H7 (cell line): ENCODE data around the gene SND1. TPM values are rescaled to one million over a fixed set of nuclear protein-coding genes. Genes with fewer than 3 reads are reported as not detected.
A peak's percentile ranks its signal among the peaks of the same experiment; 100 is the strongest.

ENCODE experiments used
- DNase-seq: peaks from one replicate; pipeline ENCODE4 v3.0.0; 2012
- H3K27me3 ChIP-seq: 2 replicates; pipeline ENCODE4 v1.6.0; 2011; ENCODE audit warnings: mild to moderate bottlenecking, low read length; ENCODE audit not compliant: control insufficient read depth, insufficient read depth
- H3K36me3 ChIP-seq: replicated peaks from 2 replicates; pipeline ENCODE4 v1.5.1; 2011; ENCODE audit warnings: low read length; ENCODE audit not compliant: control insufficient read depth, insufficient read depth
- H3K4me3 ChIP-seq: 2 replicates; pipeline ENCODE4 v1.5.1; 2011; ENCODE audit warnings: low read depth, mild to moderate bottlenecking, control low read depth, low read length, moderate library complexity; ENCODE audit not compliant: insufficient read depth
- total RNA-seq: library from RNA; depleted of rRNA; stranded (reverse); fragments of >200 nt; shearing (Covaris generic); gene quantifications from 2 replicates; pipeline ENCODE4 v1.2.3, GENCODE V29; 2014; rRNA removed

Gene SND1
- 196 and 205 TPM in 2 replicates for total RNA-seq

DNA sequence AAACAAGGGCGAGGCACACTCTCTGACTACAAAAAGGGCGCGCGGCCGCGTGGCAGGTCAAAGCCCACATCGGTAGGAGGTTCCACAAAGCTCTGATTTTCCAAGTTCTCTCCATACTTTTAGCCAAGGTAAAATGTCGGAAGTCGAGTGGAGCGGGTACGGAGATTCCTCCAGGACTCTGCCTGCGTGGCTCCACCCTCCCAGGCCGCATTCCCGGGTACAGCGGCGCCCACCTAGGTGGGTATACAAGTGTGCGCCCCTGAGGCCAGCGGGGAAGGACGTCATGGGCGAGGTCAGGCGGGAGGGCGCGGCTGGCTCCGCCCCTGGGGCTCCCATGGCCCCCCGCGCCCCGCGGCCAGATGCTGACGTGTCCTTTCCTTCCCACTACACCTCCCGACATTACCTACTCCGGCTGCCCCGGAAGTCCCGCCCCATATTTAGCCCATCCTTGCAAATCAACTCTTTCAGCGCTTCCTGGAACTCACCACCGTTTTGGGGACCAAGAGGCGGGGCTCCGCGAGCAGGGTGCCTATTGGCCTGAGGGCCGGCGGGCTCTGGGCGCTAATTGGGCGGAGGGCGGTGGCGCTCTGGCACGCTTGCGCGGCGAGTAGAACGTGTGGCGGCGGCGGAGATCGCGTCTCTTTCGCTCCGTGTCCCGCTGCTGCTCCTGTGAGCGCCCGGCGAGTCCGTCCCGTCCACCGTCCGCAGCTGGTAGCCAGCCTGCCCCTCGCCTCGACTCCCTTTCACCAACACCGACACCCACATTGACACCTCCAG is at the start of gene SND1:
SND1 (plus strand) TSS at position 639 of the 777 bp plus-strand sequence. CDS start 180 bp downstream, outside the sequence.
- Histone ChIP-seq H3K4me3 (peak within 1 kb of the TSS; percentile 92), H3K27me3 (no peaks in the 10 kb centered on the region), H3K36me3 (no peaks in the 10 kb centered on the region; the same call in 1 of the 2 replicates)
- DNase-seq, result peak; percentile 98

DNA sequence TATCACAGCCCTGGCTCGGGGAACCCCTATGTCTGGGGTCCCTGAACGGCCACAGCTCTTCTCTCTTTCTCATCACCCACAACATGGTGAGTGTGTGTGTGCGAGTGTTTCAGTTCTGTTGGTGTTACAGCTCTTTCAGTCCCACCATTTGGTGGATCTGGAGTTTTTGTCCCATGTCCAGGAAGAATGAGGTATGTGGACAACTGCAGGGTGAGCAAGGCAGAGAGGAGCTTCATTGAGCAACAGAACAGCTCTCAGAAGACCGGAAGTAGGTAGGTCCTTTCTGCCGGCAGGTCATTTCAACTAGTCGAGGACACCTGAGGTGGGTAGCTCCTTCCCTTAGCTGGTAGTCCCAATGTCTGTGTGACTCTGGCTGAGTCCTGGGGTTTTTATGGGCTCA is 43.5 kb upstream of the SND1 start:
- no peak overlapping the region for H3K4me3 ChIP-seq

DNA sequence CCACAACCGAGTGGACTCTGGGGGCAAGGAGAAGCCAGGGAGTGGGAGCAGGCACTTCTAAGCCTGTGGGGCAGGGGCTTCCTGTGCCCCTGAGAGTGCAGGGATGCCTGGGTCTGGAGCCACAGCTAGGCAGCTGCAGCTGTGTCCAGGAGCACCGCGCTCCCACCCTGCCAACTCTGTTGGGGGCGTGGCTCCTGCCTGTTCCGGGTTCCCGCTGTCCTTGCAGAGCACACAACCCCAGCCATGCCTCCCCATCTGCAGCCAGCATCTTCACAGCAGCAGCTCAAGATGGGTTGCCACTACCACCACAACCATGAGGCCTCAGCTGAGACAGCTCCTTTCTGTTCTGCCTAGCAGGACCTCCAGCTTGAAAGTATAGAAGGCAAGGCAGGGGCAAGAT is 42.7 kb upstream of the SND1 start:
- DNase-seq, result peak; percentile 9
- peaks cover 2% of the 10 kb centered on the region; the same call in 1 of the 2 replicates for H3K27me3 ChIP-seq
- H3K4me3 ChIP-seq, result no peak overlapping the region
- H3K36me3 ChIP-seq, result no peaks in the 10 kb centered on the region

More for the DNA sequence above, 43.5 kb upstream of the SND1 start:
- no peak for DNase-seq
- no peaks in the 10 kb centered on the region for H3K36me3 ChIP-seq
- H3K27me3 ChIP-seq, result peaks cover under 1% of the 10 kb centered on the region; the same call in 1 of the 2 replicates

DNA sequence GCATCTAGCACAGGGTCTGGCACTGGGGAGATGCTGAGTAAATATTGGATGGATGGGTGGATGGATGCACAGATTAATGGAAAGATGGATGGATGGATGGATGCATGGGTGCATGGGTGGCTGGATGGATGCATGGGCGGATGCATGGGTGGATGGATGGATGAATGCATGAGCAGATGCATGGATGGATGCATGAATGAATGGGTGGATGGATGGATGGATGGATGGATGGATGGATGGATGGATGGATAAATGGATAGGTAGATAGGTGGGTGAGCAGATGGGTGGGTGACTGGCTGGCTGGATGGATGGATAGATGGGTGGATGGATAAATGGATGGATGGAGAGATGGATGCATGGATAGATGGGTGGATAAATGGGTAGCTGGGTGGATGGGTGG is 39.7 kb upstream of the SND1 start:
- Histone ChIP-seq H3K4me3 (no peak overlapping the region), H3K36me3 (no peaks in the 10 kb centered on the region), H3K27me3 (peaks cover 12% of the 10 kb centered on the region)
- no peak for DNase-seq

DNA sequence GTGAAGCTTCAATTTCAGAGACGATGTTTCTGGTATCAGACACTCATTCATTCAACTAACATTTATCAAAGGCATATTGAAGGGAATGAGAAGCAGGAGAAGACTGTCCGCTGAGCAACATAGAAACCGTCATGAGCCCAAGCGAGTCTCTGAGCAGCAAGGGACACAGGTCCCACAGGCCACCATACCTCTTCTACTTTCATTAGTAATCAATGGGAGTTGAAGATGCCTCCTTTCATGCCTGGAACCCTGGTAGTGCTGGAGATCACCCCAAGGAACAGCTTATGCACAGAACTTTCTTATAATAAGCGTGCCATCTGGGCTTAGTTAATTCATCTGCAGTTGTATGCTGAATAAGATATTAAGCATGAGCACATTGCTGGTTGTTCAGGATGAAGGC is 35.3 kb upstream of the SND1 start:
- Histone ChIP-seq H3K36me3 (no peaks in the 10 kb centered on the region), H3K4me3 (no peak overlapping the region), H3K27me3 (peaks cover 48% of the 10 kb centered on the region)
- DNase-seq, result no peak

DNA sequence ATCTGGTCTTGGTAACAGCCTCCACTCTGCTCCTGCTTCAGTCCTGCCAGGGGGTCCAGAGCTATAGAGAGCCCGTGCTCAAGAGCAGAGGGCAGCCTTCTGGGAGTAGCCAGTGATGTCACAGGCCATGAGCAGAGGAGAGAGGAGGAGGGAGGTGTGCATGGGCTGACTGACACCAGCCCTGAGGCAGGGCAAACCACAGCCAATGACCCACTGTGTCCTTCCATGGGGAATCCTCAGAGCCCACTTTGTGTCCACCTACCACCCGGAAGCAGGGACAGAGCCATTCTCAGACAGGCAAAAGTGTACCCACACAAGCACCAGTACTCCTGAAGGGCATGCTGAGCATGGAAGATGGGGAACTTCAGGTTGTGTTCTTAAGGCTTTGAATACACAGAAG is 34.0 kb upstream of the SND1 start, which contains the start of gene PAX4:
PAX4 (minus strand) TSS at position 101 of the 400 bp plus-strand sequence. CDS start 2,214 bp downstream, outside the sequence.
- Histone ChIP-seq H3K36me3 (no peaks in the 10 kb centered on the region), H3K27me3 (peaks cover 48% of the 10 kb centered on the region), H3K4me3 (no peak within 1 kb of the TSS)
- DNase-seq, result no peak

DNA sequence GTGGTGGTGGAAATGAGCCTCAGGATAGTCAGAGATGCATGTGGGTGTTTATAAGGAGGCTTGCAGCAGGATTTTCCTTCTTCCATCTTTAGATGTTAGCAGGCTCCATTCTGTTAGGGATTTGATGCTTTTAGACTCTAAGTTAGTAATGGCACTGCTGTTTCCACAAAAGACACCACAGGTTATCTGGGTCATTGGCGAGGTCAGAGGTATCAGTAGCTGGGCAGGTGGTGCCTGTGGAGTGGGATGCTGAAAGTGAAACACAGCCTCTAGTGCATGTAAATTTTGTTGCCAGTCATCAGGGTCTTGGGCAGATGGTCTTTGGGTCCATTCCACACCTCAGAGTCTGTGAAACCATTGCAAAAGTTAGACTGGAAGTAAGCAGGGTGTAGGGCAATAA is 33.2 kb upstream of the SND1 start:
- no peak for DNase-seq
- no peak overlapping the region for H3K4me3 ChIP-seq
- peaks cover 46% of the 10 kb centered on the region for H3K27me3 ChIP-seq

DNA sequence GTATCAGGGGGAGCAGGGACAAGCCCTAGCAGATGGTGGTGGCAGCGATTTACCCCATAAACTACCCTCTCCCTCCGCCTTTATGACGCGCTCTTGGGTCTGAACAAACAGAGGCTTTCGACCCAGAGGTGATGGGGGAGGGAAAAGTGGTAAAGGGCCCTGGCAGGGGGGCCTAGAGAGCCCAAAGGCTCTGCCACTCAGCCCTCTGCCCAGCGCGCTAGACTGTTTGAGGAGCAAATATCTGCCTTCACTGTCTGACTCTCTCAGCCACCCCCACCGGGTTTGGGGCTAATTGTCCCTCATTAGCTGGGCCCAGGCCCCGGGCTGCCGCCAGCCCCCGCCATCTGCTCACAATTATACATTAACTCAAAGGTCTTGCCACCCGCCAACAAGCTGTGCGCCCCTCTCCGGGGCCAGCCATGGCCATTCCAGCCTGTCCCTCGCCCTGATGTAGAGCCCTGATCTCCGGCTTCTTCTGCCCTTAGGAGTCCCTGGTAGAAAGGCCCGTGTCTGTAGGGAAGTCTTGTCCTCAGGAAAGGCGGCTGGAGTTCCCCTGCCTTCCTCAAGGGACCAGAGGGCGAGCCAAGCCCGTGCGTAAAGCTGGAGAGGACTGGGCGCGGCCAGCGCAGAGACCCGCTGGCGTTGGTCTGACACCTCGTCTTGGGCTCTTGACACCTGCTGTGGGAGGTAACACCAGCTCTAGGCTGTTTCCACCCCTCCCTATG is 32.2 kb upstream of the SND1 start:
- Histone ChIP-seq H3K27me3 (peaks cover 46% of the 10 kb centered on the region), H3K36me3 (no peaks in the 10 kb centered on the region), H3K4me3 (peak overlapping the region; percentile 67)
- peak; percentile 87 for DNase-seq

More for the DNA sequence above, 33.2 kb upstream of the SND1 start:
- no peaks in the 10 kb centered on the region for H3K36me3 ChIP-seq

DNA sequence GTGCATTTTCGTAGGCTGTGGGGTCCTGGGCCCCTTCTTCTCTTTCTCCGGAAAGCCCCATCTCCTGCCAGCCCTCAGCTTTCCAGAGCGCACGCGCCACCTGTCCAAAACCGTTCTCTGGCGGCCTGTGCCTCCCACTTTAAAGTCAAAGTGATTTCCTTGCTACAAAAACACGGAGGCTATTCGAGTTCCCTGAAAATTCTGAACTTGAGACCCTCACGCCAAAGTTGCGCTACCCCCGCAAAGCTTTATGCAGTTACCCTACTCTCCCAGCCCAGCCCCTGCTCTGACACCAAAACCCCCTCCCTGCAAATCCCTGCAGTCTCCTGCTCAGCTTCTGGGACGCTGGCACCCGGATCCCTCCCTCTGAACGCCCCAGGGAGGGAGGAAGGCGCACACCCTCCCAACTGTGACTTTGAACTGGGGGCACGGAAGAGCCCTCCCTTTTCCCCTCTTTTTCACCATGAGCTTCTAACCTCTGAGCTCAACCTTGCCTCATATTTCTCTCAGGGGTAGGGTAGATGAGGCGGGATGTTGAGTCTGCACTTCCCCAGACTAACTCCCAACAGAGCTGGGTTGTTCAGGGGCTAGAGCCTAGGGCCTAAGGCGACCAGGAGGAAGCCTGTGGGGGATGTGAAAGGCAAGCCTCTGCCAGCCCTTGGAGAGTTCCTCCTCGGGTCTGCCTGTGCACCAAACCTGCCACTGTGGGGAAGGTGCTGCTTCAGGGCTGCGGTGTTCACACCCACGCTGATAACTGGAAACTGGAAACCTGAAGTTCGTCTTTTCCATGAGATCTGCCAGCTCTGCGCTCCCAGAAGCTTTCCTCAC is 31.4 kb upstream of the SND1 start:
- H3K36me3 ChIP-seq, result no peaks in the 10 kb centered on the region
- peak overlapping the region; percentile 67 for H3K4me3 ChIP-seq
- H3K27me3 ChIP-seq, result peaks cover 44% of the 10 kb centered on the region
- DNase-seq, result peak; percentile 66

DNA sequence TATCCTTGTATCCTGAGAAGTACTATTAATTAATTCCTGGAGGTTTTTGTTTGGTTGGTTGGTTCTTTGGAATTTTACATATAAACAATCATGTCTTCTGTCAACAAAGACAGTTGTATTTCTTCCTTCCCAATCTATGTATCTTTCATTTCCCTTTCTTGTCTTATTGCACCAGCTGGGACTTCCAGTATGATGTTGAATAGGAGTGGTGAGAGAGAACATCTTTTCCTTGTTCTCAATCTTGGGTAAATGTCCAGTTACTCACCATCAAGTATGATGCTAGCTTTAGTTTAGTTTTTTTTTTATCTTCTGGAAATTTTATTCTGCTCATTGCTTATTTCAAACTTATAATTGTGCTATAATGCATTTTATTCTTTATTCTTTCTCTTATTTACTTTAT is 26.7 kb upstream of the SND1 start:
- Histone ChIP-seq H3K4me3 (no peak overlapping the region), H3K27me3 (peaks cover 5% of the 10 kb centered on the region)
- DNase-seq, result no peak

DNA sequence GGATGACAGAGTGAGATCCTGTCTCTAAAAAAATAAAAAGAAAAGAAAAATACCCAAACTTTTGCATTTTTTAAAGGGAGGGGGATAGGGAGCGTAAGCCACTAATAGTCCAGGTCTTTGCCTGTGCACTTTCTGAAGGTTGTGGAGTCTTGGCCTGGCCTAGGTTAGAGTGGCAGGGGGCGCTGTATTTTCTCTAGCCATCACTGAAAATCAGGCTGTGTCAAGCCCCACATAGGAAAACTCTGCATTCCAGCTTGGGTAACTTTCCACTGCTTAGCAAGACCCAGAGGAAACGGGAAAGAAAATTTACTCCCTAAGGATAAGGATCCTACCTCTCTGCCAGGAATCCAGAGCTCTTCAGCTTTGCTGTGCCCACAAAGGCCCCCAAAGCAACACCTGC is 23.5 kb upstream of the SND1 start:
- DNase-seq, result peak; percentile 59
- no peak overlapping the region for H3K4me3 ChIP-seq
- no peaks in the 10 kb centered on the region for H3K36me3 ChIP-seq
- peaks cover 2% of the 10 kb centered on the region; the same call in 1 of the 2 replicates for H3K27me3 ChIP-seq

More for the DNA sequence above, 26.7 kb upstream of the SND1 start:
- H3K36me3 ChIP-seq, result no peaks in the 10 kb centered on the region

DNA sequence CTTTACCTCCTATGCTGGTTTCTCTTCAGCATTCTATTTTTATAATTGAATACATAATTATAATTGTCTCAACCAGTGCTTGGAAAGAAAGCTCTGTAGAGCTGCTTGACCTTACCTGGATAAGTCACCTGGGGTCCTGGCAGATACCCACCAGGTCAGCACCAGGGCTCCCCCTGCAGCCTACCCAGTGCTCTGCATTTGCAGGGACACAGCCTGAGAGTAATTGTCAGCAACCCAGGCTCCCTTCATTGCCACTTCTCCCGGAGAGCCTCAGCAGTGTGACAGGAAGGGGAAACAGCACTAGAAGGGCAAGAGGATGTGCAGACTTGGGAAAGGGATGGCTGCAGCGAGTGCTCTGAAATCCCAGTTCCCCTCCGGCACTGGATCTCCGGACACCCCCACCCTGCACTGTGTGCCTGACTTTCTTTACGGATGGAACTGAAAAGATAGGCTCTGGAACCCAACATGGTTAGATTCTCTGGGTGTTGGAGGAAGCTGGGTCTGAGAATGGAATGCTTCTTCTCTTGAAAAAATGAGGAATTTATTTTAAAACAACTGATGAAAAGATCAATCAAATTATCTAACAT is 22.6 kb upstream of the SND1 start:
- peak; percentile 86 for DNase-seq
- Histone ChIP-seq H3K27me3 (peaks cover 2% of the 10 kb centered on the region; the same call in 1 of the 2 replicates), H3K36me3 (no peaks in the 10 kb centered on the region), H3K4me3 (no peak overlapping the region)

DNA sequence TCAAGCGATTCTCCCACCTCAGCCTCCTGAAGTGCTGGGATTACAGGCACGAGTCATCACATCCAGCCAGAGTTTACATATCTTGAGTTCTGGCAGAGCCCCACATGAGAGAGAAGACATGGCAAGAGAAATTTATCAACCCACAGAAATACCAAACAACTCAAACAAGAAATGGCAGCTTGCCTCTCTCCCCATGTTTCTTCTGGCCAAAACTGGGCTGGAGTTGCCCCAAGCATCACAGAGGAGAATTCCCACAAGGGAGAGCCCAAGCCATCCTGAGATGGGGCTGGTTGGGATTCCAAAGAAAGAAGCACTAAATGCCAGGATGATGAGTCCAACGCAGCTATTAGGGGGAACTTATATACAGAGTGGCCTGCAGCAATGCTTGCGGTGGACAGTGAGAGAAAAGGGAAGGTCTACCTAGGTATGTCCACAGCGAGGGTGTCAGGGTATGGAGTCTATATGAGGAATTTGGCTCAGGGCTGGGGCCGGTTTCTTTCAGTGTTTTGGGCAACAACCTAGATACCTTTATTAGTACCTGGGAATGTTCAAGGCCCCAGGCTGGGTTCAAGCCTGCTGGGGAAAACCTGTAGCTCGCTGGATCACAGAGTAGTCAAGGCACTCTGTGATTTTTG is 19.6 kb upstream of the SND1 start:
- Histone ChIP-seq H3K27me3 (peaks cover 2% of the 10 kb centered on the region; the same call in 1 of the 2 replicates), H3K4me3 (no peak overlapping the region), H3K36me3 (no peaks in the 10 kb centered on the region)
- DNase-seq, result no peak
